Tongue (tissue), 2 donors: ENCODE data around the gene VPS13D. TPM values are rescaled to one million over a fixed set of nuclear protein-coding genes. Genes with fewer than 3 reads are reported as not detected.
"Not testable (repeated sequence)": the region's sequence is repeated elsewhere in the genome, so short reads cannot be mapped to it uniquely, and the experiment has no call there.

Experiments
- DNase-seq: peaks from one replicate; pipeline ENCODE4 v3.0.0-alpha.2; 2015
- total RNA-seq: library from RNA; depleted of rRNA; stranded (reverse); fragments of >200 nt; gene quantifications from one replicate; pipeline ENCODE4 v1.2.3, GENCODE V29; 2014

VPS13D gene
- total RNA-seq, 1 donor from 2014 or later, result 74.1 TPM

DNA sequence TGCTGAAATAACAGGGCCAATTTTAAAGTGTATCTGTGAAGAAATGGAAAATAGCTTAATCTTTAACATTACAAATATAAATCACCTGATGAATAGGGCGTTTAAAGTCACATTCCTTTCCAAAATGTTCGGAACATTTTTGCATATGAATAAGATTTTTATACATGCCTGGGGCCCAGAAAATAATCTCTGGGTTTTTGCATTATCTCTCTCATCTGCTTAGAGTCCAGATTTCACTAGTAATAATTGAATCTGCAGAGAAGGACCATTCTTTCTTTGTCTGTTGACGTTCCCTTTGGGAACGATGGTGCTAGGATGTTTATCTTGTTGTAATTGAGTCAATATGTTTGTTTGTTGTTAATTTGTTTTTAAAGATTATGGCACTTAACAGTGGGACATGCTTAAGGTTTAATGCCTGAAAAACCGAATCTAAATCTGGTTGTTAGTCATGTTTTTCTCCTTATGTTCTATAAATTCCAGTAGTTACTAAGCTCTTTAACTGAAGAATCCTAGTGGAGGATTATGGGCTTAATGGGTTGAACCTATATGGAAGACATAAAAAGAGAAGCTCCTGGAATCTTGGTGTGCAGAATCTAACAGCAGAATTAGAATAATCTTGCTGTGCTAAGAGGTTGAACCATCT, 140.6 kb downstream of the VPS13D start:
- no peak for DNase-seq

DNA sequence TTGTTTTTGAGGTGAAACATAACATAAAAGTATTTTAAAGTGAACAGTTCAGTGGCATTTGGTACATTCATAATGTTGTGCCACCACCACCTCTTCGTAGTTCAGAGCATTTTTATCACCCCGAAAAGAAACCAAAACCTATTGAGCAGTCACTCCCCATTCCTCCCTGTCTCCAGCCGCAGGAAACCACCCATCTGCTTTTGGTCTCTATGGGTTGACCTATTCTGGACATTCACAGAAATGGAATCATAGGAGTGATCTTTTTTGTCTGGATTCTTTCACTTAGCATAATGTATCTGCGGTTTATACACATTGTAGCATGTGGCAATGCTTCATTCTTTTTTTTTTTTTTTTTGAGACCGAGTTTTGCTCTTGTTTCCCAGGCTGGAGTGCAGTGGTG, 141.2 kb downstream of the VPS13D start:
- DNase-seq, result no peak

DNA sequence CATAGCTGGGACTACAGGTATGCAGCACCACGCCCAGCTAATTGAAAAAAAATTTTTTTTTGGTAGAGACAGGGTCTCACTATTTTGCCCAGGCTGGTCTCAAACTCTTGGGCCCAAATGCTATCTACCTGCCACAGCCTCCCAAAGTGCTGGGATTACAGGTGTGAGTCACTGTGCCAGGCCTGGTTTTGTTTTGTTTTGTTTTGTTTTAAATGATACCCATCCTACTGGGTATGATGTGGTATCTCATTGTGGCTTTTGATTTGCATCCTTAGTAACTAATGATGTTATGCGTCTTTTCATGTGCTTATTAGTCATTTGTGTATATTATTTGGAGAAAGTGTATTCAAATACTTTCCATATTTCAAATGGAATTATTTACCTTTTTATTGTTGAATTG, 142.3 kb downstream of the VPS13D start:
- DNase-seq, result no peak

DNA sequence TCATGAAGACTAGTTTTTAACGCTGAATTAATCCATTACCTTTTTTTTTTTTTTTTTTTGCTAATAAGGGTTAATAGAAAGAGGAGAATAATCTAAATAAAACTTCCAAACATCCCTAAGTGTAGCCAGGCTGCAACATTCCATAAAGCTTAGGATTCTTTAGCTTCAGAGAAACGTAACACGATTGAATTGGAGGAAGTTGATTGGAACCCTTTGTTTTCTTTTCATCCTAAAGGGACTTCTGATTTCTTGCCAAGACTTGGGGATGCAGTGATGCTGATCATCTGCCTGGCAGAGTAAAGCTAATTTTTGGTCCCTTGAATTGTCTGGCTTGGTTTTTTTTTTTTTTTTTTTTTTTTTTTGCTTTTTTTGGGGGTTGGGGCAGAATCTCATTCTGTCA, 142.9 kb downstream of the VPS13D start:
- no peak for DNase-seq

DNA sequence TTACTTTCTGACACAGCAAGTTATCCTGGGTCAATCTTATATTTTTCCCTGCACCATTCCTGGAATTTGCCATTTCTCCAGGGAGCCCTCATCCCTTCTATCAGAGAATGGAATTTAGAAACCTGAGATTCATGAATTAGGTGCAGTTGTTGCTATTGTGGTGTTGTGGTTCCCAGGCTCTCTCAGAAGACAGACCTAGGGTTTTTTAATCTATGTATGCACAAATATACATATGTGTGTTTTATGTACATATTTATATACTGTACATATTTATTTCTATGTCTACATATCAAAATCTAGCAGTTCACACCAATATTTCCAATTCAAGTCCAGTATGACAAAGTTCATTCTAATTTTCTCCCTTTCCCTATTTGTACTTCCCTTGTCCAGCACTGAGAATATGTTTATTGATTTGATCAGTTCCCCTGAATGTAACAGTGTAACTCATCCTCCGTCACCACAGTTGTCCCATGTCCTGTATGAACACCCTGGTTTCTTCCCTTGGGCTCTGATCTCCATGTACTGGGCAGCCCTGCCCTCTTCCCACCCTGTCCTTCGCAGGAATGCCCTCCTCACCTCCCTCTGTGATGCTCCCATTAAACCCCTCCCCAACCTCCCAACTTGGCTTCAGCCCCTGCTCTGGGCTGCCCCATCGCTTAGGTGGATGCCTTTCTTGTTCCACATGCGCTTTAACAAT, 145.5 kb downstream of the VPS13D start:
- no peak for DNase-seq

DNA sequence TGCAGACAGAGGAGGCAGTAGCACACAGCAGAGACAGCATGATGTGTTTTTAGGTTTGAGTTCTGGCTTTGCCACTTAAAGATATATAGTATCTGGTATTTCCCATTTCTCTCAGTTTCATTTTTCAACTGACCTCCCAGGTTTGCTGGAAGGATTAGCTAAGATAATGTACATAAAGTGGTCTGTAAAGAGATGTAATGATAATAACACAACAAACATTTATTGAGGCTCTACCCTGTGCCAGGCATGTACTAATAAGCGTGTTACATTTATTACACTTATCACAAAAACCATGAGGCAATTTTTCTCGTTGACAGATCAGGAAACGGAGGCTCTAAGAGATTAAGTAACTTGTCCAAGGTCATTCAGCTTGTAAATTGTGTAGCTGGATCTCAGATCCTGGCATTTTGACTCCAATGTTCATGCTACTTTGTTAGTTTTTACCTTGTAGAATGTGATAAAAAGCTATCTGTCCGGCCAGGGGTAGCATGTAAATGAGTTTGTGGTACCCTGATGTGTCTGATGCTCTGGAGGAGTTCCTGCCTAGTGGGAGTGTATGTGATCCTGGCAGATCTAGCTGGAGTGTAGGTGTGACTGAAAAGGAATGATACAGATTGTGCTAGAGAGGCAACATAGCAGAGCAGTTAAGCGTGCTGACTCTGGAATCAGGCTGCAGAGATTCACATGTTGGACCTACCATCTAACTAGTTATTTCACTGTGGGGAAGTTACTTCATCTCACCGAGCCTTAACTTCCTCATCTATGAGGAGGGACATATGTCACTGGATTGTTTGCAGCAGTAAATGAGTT, 146.6 kb downstream of the VPS13D start:
- DNase-seq, result no peak

DNA sequence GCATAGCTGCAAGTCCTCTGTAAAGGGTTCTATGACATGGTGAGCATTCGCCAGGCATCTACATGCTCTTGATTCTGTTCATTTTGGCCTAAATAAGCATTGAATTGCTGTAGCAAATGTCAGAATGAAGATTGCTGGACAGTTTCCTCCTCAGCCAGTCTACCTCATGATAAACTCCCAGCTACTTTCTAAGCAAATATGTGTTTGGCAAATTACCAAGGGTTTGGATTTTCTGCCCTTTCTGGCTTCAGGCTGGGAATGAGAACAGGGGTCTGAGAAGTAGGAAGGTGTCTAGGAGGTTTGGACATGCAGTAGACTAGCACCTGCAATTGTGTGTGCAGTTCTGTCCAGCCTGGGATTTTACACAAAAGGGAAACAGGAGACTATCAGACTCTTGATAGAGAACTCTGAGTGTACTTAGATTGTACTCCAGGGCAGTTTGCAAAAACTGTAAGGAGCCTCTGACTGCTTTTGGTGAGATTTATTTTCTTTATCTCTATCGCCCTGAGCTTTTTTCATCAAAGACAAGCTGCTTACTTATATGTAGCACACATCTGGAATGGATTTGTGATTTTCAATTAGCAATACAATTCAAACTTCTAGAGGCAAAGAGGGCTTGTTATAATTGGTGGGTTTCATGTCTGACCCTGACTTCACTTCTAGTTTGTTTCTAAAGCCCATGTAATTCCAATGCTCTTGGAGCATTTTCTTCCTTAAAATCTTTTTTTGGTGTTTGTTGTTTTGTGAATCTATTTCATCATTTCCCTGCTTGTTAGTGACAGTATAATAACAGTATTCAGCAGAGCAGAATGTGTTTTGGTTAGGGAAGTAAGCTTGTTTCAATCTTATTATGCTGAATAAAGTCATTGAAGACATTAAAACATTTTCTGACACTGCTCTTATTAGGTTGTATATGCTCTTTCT, 150.8 kb downstream of the VPS13D start:
- peak; percentile 35 for DNase-seq

DNA sequence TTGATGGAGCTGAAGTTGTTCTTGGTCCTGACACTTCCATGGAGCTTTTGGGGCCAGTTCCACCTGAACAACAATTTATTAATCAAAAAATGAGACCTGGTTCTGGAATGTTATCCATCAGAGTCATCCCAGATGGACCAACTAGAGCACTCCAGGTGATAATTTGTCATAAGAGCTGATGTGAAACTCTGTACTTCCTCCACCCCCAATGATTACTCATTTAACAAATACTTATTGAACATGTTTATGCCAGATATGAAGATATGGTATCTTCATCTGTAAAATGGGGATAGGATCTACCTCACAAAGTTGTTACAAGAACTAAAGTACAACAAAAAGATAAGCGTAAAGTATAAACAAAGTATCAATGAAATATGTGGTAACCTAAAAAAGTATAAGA, 153.2 kb downstream of the VPS13D start:
- DNase-seq, result no peak

DNA sequence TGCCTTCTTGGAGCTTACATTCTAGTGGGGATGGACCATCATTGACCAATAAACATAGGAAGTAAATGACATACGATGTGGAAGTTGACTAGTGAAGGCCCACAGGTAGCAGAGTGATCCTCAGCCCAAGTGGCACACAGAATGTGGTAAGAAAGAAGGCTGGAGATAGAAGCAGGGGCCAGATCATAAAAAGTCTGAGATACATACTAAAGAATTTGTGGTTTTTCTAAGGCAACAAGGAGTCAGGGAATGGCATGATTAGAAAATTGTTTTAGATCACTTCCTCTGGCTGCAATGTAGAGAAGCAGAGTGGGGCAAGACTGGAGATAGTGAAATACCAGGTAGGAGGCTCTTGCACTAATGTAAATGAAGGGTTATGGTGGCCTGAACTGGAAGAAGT, 154.0 kb downstream of the VPS13D start:
- DNase-seq, result no peak

DNA sequence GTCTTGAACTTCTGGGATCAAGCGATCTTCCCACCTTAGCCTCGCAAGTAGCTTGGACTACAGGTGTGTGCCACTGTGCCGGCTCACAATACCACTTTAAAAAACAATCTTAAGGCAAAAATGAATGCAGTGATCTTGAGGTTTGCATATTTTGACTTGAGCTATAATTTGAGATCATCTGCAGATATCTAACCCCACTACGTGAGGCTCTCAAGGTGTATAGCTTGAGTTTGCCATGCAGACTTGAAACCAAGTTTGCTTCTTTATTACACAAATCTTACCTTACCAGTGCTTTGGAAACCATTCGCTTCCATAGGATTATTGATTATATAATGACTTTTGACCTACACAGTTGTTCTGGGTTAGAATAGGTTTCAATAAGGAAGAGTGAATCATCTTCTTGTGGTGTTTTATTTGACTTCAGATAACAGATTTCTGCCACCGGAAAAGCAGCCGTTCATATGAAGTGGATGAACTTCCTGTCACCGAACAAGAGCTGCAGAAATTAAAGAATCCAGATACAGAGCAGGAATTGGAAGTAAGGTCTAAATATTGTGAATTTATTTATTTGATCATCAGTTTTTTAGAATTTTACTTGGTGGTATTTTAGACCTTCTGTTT, 155.1 kb downstream of the VPS13D start:
- DNase-seq, result no peak

DNA sequence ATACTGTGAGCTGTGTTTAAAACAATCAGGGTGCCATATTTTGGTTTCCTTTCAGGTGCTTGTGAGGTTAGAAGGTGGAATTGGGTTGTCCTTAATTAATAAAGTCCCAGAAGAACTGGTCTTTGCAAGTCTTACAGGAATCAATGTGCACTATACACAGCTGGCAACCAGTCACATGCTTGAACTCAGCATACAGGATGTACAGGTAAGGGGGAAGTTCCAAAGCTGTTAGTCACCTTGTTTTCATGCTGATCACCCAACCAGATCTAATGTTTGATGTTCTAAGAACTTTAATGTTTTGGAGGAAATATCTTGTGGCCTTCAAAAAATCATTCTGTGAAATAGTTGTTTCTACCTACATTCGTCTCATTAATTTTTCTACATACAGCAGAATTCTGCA, 156.3 kb downstream of the VPS13D start:
- DNase-seq, result no peak

DNA sequence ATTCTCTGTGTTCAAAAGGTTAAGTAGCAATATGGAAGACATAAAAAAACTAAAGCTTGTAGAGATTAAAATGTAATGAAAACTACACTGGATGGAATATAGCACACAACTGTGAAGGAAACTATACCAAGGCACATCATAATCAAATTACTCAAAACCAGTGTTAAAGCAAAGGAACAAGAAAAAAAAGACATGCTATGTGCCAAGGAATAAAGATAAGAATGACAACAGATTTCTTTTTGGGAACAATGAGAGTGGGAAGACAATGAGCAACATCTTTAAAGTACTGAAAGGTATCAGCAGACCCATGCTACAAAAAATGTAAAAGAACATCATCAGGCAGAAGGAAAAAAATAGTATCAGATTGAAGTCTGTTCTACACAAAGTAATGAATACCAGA, 157.8 kb downstream of the VPS13D start:
- DNase-seq, result no peak

DNA sequence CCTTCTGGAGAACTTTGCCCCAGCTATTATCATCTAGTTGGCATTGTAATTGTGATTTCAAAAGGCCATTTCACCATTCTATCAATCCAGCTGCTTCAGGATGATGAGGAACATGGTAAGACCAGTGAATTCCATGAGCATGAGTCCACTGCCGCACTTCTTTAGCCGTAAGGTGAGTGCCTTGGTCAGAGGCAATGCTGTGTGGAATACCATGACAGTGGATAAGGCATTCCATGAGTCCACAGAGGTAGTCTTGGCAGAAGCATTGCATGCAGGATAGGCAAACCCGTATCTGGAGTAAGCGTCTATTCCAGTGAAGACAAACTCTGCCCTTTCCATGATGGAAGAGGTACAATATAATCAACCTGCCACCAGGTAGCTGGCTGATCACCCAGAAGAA, 160.5 kb downstream of the VPS13D start:
- DNase-seq, result not testable (repeated sequence)

DNA sequence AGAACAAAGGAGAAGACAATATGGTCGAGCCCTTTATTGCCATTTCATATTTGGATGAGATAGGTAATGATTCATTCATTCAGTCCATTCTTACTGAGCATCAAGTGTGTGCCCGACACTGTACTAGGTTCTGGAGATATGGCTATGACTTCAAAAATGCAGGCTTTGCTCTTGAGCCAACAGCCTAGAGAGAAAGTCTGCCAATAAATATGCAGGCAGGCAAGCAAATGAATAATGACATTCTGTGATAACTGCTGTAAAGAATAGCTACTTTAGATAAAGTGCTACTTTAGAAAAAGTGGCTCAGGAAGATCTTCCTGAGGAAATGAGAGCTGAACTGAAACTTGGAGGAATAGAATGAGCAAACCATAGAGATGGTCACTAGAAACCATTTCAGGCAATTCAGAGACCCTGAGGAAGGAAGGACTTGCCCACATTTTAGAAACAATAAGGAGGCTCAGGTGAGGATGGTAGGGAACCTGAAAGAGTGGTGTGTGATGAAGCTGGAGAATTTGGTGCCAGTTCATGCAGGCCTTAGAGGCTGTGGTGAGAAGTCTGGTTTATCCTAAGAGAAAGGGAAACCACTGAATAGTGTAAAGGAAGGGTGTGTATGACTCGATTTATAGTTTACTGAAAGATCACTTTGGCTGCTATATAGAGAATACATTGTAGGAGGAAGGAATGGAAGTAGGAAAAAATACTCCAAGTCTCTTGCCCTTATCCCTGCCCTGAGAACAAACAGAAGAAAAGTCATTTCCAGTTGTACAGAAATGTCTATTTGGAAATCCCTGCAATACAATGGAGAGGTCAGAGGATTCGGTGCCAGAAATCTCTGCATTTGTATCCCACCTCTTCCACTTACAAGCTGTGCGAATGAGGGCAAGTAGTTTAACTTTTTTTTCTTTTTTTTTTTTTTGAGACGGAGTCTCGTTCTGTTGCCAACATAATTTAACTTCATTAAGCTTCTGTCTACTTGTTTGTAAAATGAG, 167.9 kb downstream of the VPS13D start:
- DNase-seq, result no peak

DNA sequence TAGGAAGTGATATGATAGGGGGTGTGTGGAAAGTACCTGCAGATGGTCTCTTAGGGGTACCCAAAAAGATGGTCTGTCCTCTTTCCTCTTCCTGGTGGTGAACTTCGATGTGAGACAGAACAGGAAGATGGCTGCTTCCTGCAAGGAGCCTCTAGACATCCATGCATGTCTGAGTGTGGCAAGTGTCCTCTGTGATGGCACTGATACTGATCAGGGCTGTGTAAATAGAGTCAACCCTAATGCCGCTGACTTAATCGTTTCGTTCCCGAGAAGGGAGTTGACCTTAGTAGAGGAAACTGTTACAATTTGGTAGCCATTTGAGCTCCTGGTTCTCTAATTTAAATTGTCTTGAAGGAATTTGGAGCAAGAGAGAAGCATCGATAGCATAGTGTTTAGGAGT, 168.6 kb downstream of the VPS13D start:
- DNase-seq, result no peak

DNA sequence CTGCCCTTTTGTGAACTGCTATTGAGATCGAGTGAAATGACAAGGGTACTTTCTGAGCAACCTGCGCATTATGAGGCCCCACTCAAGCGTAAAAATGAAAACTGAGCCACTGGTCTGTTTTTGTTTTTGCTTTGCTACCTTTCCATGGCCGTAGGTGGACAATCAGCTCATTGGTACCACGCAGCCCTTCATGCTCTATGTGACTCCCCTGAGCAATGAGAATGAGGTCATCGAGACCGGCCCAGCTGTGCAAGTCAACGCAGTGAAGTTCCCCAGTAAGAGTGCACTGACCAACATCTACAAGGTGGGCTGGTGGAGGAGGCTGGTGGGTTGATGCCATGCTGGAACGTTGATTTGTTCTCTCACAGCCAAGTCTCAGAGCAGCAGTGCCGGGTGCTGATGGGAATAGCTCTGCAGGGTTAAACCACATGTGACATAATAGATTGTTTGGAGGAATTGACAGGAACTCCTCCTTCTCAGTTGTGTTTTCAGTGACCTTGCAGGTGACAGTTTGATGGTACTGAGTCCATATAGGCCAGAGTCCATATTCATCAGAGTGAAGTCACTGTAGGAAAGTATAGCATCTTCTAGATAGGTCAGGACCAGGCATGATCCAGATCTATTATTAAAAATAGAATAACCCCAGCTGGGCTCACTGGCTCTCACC, 170.3 kb downstream of the VPS13D start:
- no peak for DNase-seq

DNA sequence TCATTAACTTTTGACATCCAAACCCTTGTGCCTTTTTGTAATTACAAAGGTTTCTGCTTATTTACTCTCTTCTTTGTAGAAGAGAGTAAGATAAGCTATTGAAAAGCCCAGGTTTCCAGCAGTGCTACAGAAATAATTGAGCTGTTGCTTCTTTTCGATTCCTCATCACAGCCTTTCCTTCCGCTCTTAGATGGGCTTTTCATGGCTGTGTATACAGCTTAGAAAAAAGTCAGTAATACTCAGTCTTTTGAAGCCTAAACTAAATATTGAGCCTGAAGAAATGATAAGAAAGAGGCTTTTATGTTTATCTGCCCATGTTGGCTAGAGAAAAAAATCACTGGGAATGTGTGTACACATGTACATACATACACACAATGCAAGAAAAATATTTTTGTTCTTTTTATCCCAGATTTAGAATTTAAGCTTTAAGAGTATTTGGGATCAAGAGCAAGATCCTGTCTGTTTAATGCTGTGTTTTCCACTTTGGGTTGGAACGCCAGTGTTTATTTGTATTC, 172.4 kb downstream of the VPS13D start:
- no peak for DNase-seq

DNA sequence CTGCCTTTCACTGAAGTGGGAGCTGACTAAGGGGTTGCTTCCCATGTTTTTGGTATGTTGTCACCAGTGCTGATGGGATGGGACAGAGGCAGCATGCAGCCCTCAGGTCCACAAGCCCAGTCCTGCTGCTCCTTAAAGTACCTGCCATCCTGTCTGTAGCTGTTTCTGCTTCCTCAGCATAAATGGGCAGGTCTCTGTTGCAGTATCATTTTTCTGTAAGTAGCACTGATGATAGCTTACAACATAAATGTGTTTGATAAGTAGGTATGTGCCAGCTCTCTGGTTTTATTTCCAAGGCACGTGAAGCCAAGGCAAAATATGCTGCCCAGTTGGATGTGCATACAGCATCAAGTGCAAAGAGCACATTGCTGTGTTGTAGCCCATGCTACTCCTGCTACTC, 173.0 kb downstream of the VPS13D start:
- no peak for DNase-seq

DNA sequence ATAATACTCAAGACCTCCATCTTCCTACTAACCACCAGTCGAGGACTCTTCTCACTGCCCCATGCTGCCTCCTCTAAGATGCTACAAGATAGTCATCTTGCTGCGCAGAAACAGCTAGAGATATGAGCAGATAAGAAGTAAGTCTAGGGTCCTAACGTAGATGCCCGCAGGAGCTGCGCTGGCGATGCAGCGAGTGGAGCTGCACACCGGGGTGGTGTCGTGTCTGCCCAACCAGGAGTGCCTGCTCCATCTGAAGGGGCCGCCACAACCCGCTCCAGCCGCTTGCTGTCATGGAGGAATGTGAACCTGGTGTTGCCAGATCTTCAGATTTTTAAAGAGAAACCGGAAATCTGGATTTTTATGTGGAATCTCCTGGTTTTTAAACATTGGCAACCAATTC, 175.1 kb downstream of the VPS13D start:
- no peak for DNase-seq
